AG09309 (cell line): ENCODE data around the gene GPR155.
"Not testable (repeated sequence)": the region's sequence is repeated elsewhere in the genome, so short reads cannot be mapped to it uniquely, and the experiment has no call there.

Source experiments
- DNase-seq: peaks from one replicate; pipeline ENCODE4 v3.0.0-alpha.2; 2010; ENCODE audit warnings: low read depth
- H3K4me3 ChIP-seq: 2 replicates; pipeline ENCODE4 v1.5.1; 2011; ENCODE audit warnings: mild to moderate bottlenecking, low read depth, low read length, moderate library complexity; ENCODE audit not compliant: control insufficient read depth
- TF ChIP-seq, protein P1 (sequence below): IDR thresholded peaks from 2 replicates; pipeline ENCODE4 v1.5.1; 2011; ENCODE audit warnings: mild to moderate bottlenecking, low read depth, low read length, inconsistent platforms; ENCODE audit not compliant: insufficient read depth, control insufficient read depth; ENCODE audit errors: missing control alignments

The GPR155 gene

GRCh38 chr2:174395284-174395968 lies 91.4 kb downstream of the GPR155 start, which contains the start of gene SCRN3:
Gene SCRN3 (plus strand): TSS chr2:174395730. CDS start chr2:174398284, 2,554 bp downstream.
- TF ChIP-seq, protein P1, sequence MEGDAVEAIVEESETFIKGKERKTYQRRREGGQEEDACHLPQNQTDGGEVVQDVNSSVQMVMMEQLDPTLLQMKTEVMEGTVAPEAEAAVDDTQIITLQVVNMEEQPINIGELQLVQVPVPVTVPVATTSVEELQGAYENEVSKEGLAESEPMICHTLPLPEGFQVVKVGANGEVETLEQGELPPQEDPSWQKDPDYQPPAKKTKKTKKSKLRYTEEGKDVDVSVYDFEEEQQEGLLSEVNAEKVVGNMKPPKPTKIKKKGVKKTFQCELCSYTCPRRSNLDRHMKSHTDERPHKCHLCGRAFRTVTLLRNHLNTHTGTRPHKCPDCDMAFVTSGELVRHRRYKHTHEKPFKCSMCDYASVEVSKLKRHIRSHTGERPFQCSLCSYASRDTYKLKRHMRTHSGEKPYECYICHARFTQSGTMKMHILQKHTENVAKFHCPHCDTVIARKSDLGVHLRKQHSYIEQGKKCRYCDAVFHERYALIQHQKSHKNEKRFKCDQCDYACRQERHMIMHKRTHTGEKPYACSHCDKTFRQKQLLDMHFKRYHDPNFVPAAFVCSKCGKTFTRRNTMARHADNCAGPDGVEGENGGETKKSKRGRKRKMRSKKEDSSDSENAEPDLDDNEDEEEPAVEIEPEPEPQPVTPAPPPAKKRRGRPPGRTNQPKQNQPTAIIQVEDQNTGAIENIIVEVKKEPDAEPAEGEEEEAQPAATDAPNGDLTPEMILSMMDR: no peak
- peak within 1 kb of the TSS; percentile 97 for H3K4me3 ChIP-seq
- no peak for DNase-seq

DNA sequence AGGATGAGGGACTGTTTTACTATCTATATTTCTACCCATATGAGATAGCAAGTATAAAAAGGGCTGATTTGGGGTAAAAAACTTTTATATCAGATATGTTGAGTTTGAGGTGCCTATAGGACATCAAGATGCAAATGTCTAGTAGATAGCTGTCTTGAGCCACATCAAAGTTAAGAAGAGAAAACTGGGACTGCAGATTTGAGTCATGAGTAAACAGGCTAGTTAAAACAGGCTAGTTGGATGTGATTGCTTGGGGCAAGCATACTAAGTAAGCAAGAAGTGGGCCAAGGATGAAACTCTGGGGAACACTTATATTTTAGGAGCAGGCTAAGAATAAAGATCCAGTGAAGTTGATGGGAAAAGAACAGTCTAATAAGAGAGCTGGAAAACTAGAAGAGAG lies 94.1 kb downstream of the GPR155 start:
- H3K4me3 ChIP-seq: no peak overlapping the region
- TF ChIP-seq, protein P1: no peak
- no peak for DNase-seq

- H3K4me3 ChIP-seq, DNase-seq: not testable (repeated sequence)
These were observed 96.5 kb downstream of the GPR155 start for GRCh38 chr2:174390303-174390702.

DNA sequence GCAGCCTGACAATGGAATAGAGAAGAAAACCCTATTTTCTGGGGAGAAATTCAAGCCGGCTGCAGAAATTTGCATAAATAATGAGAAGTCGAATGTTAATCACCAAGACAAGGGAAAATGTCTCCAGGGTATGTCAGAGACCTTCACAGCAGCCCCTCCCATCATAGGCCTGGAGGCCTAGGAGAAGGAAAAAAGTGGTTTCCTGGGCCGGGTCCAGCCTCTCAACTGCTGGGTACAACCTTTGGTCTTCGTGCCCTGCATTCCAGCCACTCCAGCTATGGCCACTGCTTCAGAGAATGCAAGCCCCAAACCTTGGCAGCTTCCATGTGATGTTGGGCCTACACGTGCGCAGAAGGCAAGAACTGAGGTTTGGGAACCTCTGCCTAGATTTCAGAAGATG lies 97.3 kb downstream of the GPR155 start:
- H3K4me3 ChIP-seq: no peak overlapping the region
- DNase-seq: no peak
- TF ChIP-seq, protein P1: no peak

DNA sequence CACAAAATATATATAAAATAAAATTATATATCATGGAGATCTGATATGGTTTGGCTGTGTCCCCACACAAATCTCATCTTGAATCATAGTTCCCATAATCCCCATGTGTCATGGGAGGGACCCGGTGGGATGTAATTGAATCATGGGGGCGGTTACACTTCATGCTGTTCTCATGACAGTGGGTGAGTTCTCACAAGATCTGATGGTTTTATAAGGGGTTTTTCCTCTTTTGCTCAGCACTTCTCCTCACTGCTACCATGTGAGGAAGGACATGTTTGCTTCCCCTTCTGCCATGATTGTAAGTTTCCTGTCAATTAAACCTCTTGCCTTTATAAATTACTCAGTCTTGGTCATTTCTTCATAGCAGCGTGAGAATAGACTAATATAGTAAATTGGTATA lies 98.1 kb downstream of the GPR155 start:
- DNase-seq, H3K4me3 ChIP-seq: not testable (repeated sequence)

DNA sequence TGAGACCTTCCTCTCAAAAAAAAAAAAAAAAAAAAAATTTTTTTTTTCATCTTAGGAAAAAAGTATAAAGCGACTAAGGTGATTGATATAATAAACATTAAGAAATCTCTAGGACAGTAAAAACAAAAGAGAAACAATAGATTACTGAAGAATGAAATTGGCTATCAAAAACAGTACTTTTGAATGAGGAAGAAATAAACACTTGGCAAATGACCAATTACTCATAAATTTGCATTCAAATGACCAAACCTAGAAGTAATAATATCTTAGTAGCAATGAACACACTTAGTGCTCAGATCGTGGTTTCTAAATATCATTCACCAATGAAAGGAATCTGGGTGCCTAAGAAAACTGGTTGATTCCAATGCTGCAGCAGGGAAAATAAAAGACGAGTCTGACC lies 101.6 kb downstream of the GPR155 start:
- TF ChIP-seq, protein P1: no peak
- no peak for DNase-seq
- H3K4me3 ChIP-seq: no peak overlapping the region

- no peak overlapping the region for H3K4me3 ChIP-seq
- TF ChIP-seq, protein P1: no peak
- DNase-seq: no peak
These were observed 103.0 kb downstream of the GPR155 start for GRCh38 chr2:174383796-174384195.
